HCT116 (cell line): ENCODE data around the gene BTG3. TPM values are rescaled to one million over a fixed set of nuclear protein-coding genes. Genes with fewer than 3 reads are reported as not detected.

ENCODE experiments used
- ATAC-seq: fragments of 200-7000 bp; cut with Tn5 transposase; 2 replicates; pipeline ENCODE4 v1.9.1; 2020; ENCODE audit warnings: mild to moderate bottlenecking, moderate library complexity
- BruUV-seq: library from RNA; stranded (reverse); fragments of 400-500 nt; replicated peaks from 2 replicates; lab custom pipeline; 2021; lab: Mats Ljungman, UMichigan
- CTCF ChIA-PET: fragments of 300-600 bp; sonication (Branson Sonifier 250); formaldehyde crosslinking; loops from one replicate; lab custom pipeline; 2021; ENCODE audit warnings: antibody characterized with exemption; lab: Charles Lee
- POLR2A ChIA-PET: fragments of 300-600, 350-600 bp; sonication (Branson Sonifier 250); formaldehyde crosslinking; loops from one replicate; lab custom pipeline; 2021; ENCODE audit warnings: antibody characterized with exemption; lab: Charles Lee
- RAD21 ChIA-PET, 2 experiments: fragments of 300-600 bp; sonication (Branson Sonifier 250); formaldehyde crosslinking; loops; one replicate each; lab custom pipeline; 2023; ENCODE audit warnings: low total read pairs in 2 of 2; ENCODE audit not compliant: uncharacterized antibody in 2 of 2, unreplicated experiment in 2 of 2, low non-redundant PET in 1 of 2; lab: Charles Lee
- DNase-seq: peaks from one replicate; pipeline ENCODE4 v3.0.0-alpha.2; 2010; ENCODE audit warnings: low read depth, low spot score
- H2AFZ ChIP-seq: fragments of 200-600 bp; shearing (Covaris generic), sonication (generic); 2 replicates; pipeline ENCODE4 v1.6.1; 2017; ENCODE audit warnings: low read depth, mixed run types, mixed read lengths, antibody characterized with exemption, low read length; ENCODE audit not compliant: poor library complexity, severe bottlenecking
- H3K27ac ChIP-seq: 2 replicates; pipeline ENCODE4 v1.5.1; 2012; ENCODE audit warnings: low read depth, low read length
- H3K27me3 ChIP-seq: fragments of 200-600 bp; sonication (generic); 2 replicates; pipeline ENCODE4 v1.6.1; 2016; ENCODE audit warnings: mixed run types, low read length, mixed read lengths; ENCODE audit not compliant: insufficient read depth
- H3K36me3 ChIP-seq, 2 experiments: fragments of 200-500 bp in 1 of 2; fragments of 200-600 bp in 1 of 2; sonication (Bioruptor generic) in 1 of 2; sonication (generic) in 1 of 2; 2 replicates each; pipeline versions ENCODE4 v1.5.1 to v1.6.1; 2014 to 2016; ENCODE audit warnings: low read length in 2 of 2, inconsistent platforms in 1 of 2, mixed read lengths in 1 of 2, mixed run types in 1 of 2; ENCODE audit not compliant: insufficient read depth in 2 of 2, control insufficient read depth in 1 of 2
- H3K4me1 ChIP-seq, 2 experiments: fragments of 200-600 bp in 1 of 2; sonication (generic) in 1 of 2; 2 replicates each; pipeline versions ENCODE4 v1.5.1 to v1.6.1; 2012 to 2017; ENCODE audit warnings: low read length in 2 of 2, inconsistent platforms in 1 of 2, mild to moderate bottlenecking in 1 of 2, mixed read lengths in 1 of 2, mixed run types in 1 of 2, moderate library complexity in 1 of 2; ENCODE audit not compliant: insufficient read depth in 2 of 2, control insufficient read depth in 1 of 2
- H3K4me2 ChIP-seq: fragments of 200-600 bp; sonication (generic); 2 replicates; pipeline ENCODE4 v1.6.1; 2017; ENCODE audit warnings: mixed run types, low read length, mixed read lengths
- H3K4me3 ChIP-seq, 2 experiments: fragments of 200-600 bp in 1 of 2; sonication (generic) in 1 of 2; replicated peaks in 1 of 2; 2 replicates each; pipeline ENCODE4 v1.5.1; 2011 to 2016; ENCODE audit warnings: low read length in 2 of 2, control low read depth in 1 of 2, low read depth in 1 of 2, mild to moderate bottlenecking in 1 of 2, mixed read lengths in 1 of 2, mixed run types in 1 of 2
- H3K79me2 ChIP-seq: fragments of 200-600 bp; sonication (generic); 2 replicates; pipeline ENCODE4 v1.6.1; 2017; ENCODE audit warnings: mild to moderate bottlenecking, mixed run types, low read length, moderate library complexity, mixed read lengths; ENCODE audit not compliant: insufficient read depth
- H3K9ac ChIP-seq: fragments of 200-600 bp; sonication (generic); 2 replicates; pipeline ENCODE4 v1.6.1; 2016; ENCODE audit warnings: low read length, mixed read lengths
- H3K9me2 ChIP-seq: fragments of 200-600 bp; sonication (generic), shearing (Covaris generic); 2 replicates; pipeline ENCODE4 v1.6.1; 2017; ENCODE audit warnings: mixed run types, mild to moderate bottlenecking, moderate library complexity; ENCODE audit not compliant: insufficient read depth
- H3K9me3 ChIP-seq, 2 experiments: fragments of 200-500 bp in 1 of 2; fragments of 200-600 bp in 1 of 2; sonication (Bioruptor generic) in 1 of 2; sonication (generic) in 1 of 2; 2 replicates each; pipeline ENCODE4 v1.6.1; 2014 to 2017; ENCODE audit warnings: low read length in 2 of 2, mixed read lengths in 2 of 2, inconsistent platforms in 1 of 2, low read depth in 1 of 2, mild to moderate bottlenecking in 1 of 2, mixed run types in 1 of 2, moderate library complexity in 1 of 2; ENCODE audit not compliant: control insufficient read depth in 1 of 2, insufficient read depth in 1 of 2
- H4K20me1 ChIP-seq: fragments of 200-600 bp; sonication (generic), shearing (Covaris generic); 2 replicates; pipeline ENCODE4 v1.6.1; 2017; ENCODE audit warnings: mixed run types, mild to moderate bottlenecking, moderate library complexity; ENCODE audit not compliant: insufficient read depth
- ATF3 ChIP-seq: IDR thresholded peaks from 2 replicates; pipeline ENCODE4 v1.6.1; 2012
- CEBPB ChIP-seq: IDR thresholded peaks from 2 replicates; pipeline ENCODE4 v1.6.1; 2012; ENCODE audit warnings: low read depth
- EZH2 ChIP-seq: fragments of 200-600 bp; sonication (generic); IDR thresholded peaks from 2 replicates; pipeline ENCODE4 v1.6.1; 2017; ENCODE audit warnings: antibody characterized with exemption, mixed run types
- JUND ChIP-seq: IDR thresholded peaks from 2 replicates; pipeline ENCODE4 v1.6.1; 2012
- POLR2A ChIP-seq: IDR thresholded peaks from 2 replicates; pipeline ENCODE4 v1.7.0; 2011; ENCODE audit warnings: borderline replicate concordance; ENCODE audit not compliant: insufficient read depth, insufficient read length; ENCODE audit errors: extremely low read depth
- POLR2AphosphoS5 ChIP-seq: IDR thresholded peaks from 2 replicates; pipeline ENCODE4 v1.6.1; 2011; ENCODE audit warnings: mild to moderate bottlenecking, low read depth, low read length, moderate library complexity
- RAD21 ChIP-seq: IDR thresholded peaks from 2 replicates; pipeline ENCODE4 v1.6.1; 2012; ENCODE audit warnings: low read depth, mild to moderate bottlenecking
- SIN3A ChIP-seq: IDR thresholded peaks from 2 replicates; pipeline ENCODE4 v1.6.1; 2012; ENCODE audit warnings: low read depth
- SP1 ChIP-seq: IDR thresholded peaks from 2 replicates; pipeline ENCODE4 v1.6.1; 2012; ENCODE audit warnings: low read depth
- TCF7L2 ChIP-seq: IDR thresholded peaks from 2 replicates; pipeline ENCODE4 v1.7.0; 2011; ENCODE audit warnings: borderline replicate concordance, inconsistent platforms; ENCODE audit not compliant: insufficient read depth, insufficient read length; ENCODE audit errors: extremely low read depth
- ZBTB33 ChIP-seq: IDR thresholded peaks from 2 replicates; pipeline ENCODE4 v1.6.1; 2011; ENCODE audit warnings: mild to moderate bottlenecking, low read length, moderate library complexity; ENCODE audit not compliant: insufficient replicate concordance; ENCODE audit errors: extremely low read depth
- ZNF274 ChIP-seq: fragments of 200-500 bp; sonication (Bioruptor generic); IDR thresholded peaks from 2 replicates; pipeline ENCODE4 v1.6.1; 2014; ENCODE audit warnings: mild to moderate bottlenecking, low read depth, low read length, inconsistent platforms
- intact Hi-C: fragments of 100-400 bp; cut with micrococcal nuclease; formaldehyde crosslinking; loops from 2 replicates; pipeline ENCODE4 v1.10.0; 2022
- total RNA-seq: library from RNA; stranded (reverse); gene quantifications from one replicate; pipeline ENCODE4 v1.2.1, GENCODE V29; 2021; ENCODE audit not compliant: unreplicated experiment

Gene BTG3
- total RNA-seq, 1 experiment from 2014 or later, result 67.1 TPM

GRCh38 chr21:17577701-17578100, 35.0 kb downstream of the BTG3 start:
- H3K27ac ChIP-seq, result no peak overlapping the region
- intact Hi-C loops, result no loop called here
- no peak overlapping the region for H3K4me2 ChIP-seq
- no peaks in the 10 kb centered on the region for H3K36me3 ChIP-seq
- H3K27me3 ChIP-seq, result no peaks in the 10 kb centered on the region
- H3K79me2 ChIP-seq, result no peaks in the 10 kb centered on the region
- H2AFZ ChIP-seq, result no peak overlapping the region
- ChIA-PET CTCF (no interaction called here), RAD21 (no interaction called here), POLR2A (interaction anchor here (0.6 kb wide), 1 partner anchor 1302 kb away, joined by 4 read pairs; no protein-coding TSS in a partner anchor)
- no TSS peak for BruUV-seq
- no peak for DNase-seq
- no peak for TF ChIP-seq ZBTB33
- TF ChIP-seq JUND, result no peak
- TF ChIP-seq EZH2, result no peak
- TF ChIP-seq SP1, result no peak
- no peak for TF ChIP-seq RAD21
- TF ChIP-seq POLR2A, result no peak
- TF ChIP-seq TCF7L2, result no peak
- TF ChIP-seq CEBPB, result no peak
- no peak for TF ChIP-seq SIN3A
- TF ChIP-seq ZNF274, result no peak
- no peak for TF ChIP-seq POLR2AphosphoS5
- TF ChIP-seq ATF3, result no peak
- H3K9me3 ChIP-seq, result no peaks in the 10 kb centered on the region
- no peaks in the 10 kb centered on the region for H3K4me1 ChIP-seq
- no peaks in the 10 kb centered on the region for H4K20me1 ChIP-seq
- ATAC-seq, result no peak
- no peaks in the 10 kb centered on the region for H3K9me2 ChIP-seq
- H3K4me3 ChIP-seq, result no peak overlapping the region
- no peak overlapping the region for H3K9ac ChIP-seq
